Central memory CD8-positive, alpha-beta T cell (primary cell): ENCODE results near the gene GTF2IRD1.
"Not testable (repeated sequence)": the region's sequence is repeated elsewhere in the genome, so short reads cannot be mapped to it uniquely, and the experiment has no call there.

Source experiments
- ATAC-seq: fragments of 150-1000 bp; cut with Tn5 transposase; replicated peaks from 2 replicates; pipeline ENCODE4 v1.10.0; 2022; ENCODE audit warnings: mild to moderate bottlenecking, moderate FRiP score, moderate number of reproducible peaks; ENCODE audit not compliant: poor library complexity, severe bottlenecking; ENCODE audit errors: extremely low read depth
- DNase-seq, 2 donors: peaks; one replicate each; pipeline ENCODE4 v3.0.0; 2021; ENCODE audit warnings: low spot score in 2 of 2
- H3K27ac Mint-ChIP-seq: one replicate; pipeline ENCODE4 v1.8.0; 2022; ENCODE audit warnings: low read depth, mild to moderate bottlenecking, moderate library complexity, mixed read lengths
- H3K27me3 Mint-ChIP-seq: one replicate; pipeline ENCODE4 v1.8.0; 2022; ENCODE audit warnings: mixed read lengths
- H3K36me3 Mint-ChIP-seq: one replicate; pipeline ENCODE4 v1.8.0; 2022; ENCODE audit warnings: mild to moderate bottlenecking, moderate library complexity, mixed read lengths; ENCODE audit not compliant: insufficient read depth
- H3K4me1 Mint-ChIP-seq: one replicate; pipeline ENCODE4 v1.8.0; 2022; ENCODE audit warnings: mixed read lengths
- H3K4me3 Mint-ChIP-seq: one replicate; pipeline ENCODE4 v1.8.0; 2022; ENCODE audit warnings: mild to moderate bottlenecking, moderate library complexity, mixed read lengths
- H3K9me3 Mint-ChIP-seq: one replicate; pipeline ENCODE4 v1.8.0; 2022; ENCODE audit warnings: mixed read lengths

Gene GTF2IRD1

DNA sequence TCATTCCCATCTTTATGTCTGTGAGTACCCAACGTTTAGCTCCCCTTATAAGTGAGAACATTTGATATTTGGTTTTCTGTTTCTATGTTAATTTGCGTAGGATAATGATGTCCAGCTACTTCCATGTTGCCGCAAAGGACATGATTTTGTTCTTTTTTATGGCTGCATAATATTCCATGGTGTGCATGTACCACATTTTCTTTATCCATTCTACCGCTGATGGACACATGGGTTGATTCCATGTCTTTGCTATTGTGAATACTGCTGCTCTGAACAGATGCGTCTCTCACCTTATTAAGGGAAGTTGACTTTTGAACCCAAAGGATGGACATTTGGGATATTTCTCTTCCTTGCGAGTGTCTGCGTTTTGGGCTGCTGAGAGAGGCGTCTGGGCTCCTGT is 50.2 kb downstream of the GTF2IRD1 start:
- Mint-ChIP-seq H3K27ac (no peak overlapping the region), H3K4me1 (no peaks in the 10 kb centered on the region), H3K27me3 (no peaks in the 10 kb centered on the region), H3K4me3 (no peak overlapping the region), H3K36me3 (no peaks in the 10 kb centered on the region), H3K9me3 (no peaks in the 10 kb centered on the region)
- DNase-seq: no peak
- ATAC-seq: no peak

- H3K9me3 Mint-ChIP-seq: no peaks in the 10 kb centered on the region
- no peak overlapping the region for H3K4me3 Mint-ChIP-seq
- H3K27me3 Mint-ChIP-seq: no peaks in the 10 kb centered on the region
- H3K27ac Mint-ChIP-seq: no peak overlapping the region
- ATAC-seq (no peak), DNase-seq (no peak)
- H3K4me1 Mint-ChIP-seq: no peaks in the 10 kb centered on the region
- no peaks in the 10 kb centered on the region for H3K36me3 Mint-ChIP-seq
These were observed 52.0 kb downstream of the GTF2IRD1 start for GRCh38 chr7:74505471-74506324.

DNA sequence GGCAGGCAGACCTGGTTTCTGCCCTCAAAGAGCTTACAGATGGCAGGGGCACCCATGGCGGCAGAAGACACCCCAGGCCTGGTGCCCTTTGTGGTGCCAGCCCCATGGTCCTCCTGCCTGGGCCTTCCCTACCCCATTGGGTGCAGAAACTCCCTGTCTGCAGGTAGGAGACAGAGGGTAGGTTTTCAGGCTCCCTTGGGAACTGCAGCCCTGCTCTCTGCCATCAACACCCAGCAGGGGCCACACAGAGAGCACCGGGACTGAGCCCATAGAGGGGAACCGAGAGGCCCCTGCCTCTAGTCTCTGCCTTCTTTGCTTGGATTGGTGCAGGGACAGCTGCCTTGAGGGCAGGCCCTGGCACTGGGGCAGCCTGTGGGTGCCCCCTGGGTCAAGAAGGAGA is 52.6 kb downstream of the GTF2IRD1 start:
- no peaks in the 10 kb centered on the region for H3K9me3 Mint-ChIP-seq
- DNase-seq (no peak), ATAC-seq (no peak)
- no peak overlapping the region for H3K27ac Mint-ChIP-seq
- H3K36me3 Mint-ChIP-seq: no peaks in the 10 kb centered on the region
- H3K4me1 Mint-ChIP-seq: no peaks in the 10 kb centered on the region
- no peaks in the 10 kb centered on the region for H3K27me3 Mint-ChIP-seq
- H3K4me3 Mint-ChIP-seq: no peak overlapping the region

GRCh38 chr7:74507538-74508319 is 54.0 kb downstream of the GTF2IRD1 start:
- Mint-ChIP-seq H3K9me3 (no peaks in the 10 kb centered on the region), H3K27me3 (no peaks in the 10 kb centered on the region), H3K36me3 (no peaks in the 10 kb centered on the region), H3K4me3 (no peak overlapping the region), H3K4me1 (no peaks in the 10 kb centered on the region), H3K27ac (no peak overlapping the region)
- no peak for ATAC-seq
- no peak for DNase-seq

DNA sequence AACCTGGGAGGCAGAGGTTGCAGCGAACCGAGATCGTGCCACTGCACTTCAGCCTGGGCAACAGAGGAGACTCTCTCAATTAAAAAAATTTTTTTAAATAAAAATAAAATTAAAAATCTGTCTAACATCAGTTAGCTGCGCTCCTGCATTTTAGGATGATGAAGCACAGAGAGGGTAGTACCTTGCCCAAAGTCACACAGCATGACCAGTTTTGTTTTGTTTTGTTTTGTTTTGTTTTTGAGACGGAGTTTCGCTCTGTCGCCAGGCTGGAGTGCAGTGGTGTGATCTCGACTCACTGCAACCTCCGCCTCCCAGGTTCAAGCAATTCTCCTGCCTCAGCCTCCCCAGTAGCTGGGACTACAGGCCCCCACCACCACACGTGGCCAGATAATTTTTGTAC is 55.7 kb downstream of the GTF2IRD1 start:
- not testable (repeated sequence) for DNase-seq, H3K36me3 Mint-ChIP-seq, H3K4me3 Mint-ChIP-seq, H3K27ac Mint-ChIP-seq, H3K9me3 Mint-ChIP-seq, H3K4me1 Mint-ChIP-seq, H3K27me3 Mint-ChIP-seq, ATAC-seq

DNA sequence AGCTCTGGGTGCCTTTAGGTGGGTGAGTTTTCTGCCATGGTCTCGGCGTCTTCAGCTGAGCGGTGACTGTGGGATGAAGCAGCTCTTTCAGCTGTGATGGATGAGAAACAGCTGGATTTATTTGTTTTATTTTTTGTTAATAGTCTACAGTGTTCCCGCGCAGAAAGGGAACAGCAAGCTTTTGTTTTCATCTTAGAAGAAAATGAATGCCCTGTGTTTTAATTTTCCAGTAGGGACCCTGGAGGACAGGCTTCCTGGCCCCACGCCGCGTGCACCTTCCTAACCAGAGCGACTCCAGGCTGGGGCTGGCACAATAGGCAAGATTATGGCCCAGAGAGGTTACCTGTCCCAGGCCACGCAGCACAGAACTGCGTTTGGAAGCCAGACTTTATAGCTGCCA is 57.6 kb downstream of the GTF2IRD1 start:
- no peaks in the 10 kb centered on the region for H3K36me3 Mint-ChIP-seq
- no peak overlapping the region for H3K27ac Mint-ChIP-seq
- DNase-seq (no peak), ATAC-seq (no peak)
- no peaks in the 10 kb centered on the region for H3K27me3 Mint-ChIP-seq
- no peaks in the 10 kb centered on the region for H3K4me1 Mint-ChIP-seq
- no peak overlapping the region for H3K4me3 Mint-ChIP-seq
- H3K9me3 Mint-ChIP-seq: no peaks in the 10 kb centered on the region

DNA sequence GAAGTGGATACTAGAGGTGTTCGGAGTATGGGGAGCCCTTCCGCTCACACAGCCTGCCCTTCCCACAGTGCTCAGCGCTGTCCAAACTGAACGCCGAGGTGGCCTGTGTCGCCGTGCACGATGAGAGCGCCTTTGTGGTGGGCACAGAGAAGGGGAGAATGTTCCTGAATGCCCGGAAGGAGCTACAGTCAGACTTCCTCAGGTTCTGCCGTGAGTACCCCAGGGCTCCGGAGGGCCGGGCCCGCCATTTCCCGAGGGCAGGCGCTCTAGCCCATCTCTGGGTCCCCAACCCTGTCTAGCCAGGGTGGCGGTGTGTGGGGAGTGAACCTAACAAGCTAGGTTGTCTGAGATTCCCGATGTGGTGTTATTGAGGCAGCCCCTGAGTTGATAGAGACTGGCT is 59.1 kb downstream of the GTF2IRD1 start:
- no peak for DNase-seq
- no peaks in the 10 kb centered on the region for H3K36me3 Mint-ChIP-seq
- H3K4me1 Mint-ChIP-seq: no peaks in the 10 kb centered on the region
- no peak for ATAC-seq
- H3K27ac Mint-ChIP-seq: no peak overlapping the region
- no peak overlapping the region for H3K4me3 Mint-ChIP-seq
- no peaks in the 10 kb centered on the region for H3K9me3 Mint-ChIP-seq
- H3K27me3 Mint-ChIP-seq: no peaks in the 10 kb centered on the region

- Mint-ChIP-seq H3K27me3 (no peaks in the 10 kb centered on the region), H3K4me3 (no peak overlapping the region), H3K9me3 (no peaks in the 10 kb centered on the region), H3K27ac (no peak overlapping the region), H3K36me3 (no peaks in the 10 kb centered on the region), H3K4me1 (no peaks in the 10 kb centered on the region)
- DNase-seq: no peak
- no peak for ATAC-seq
These were observed 60.5 kb downstream of the GTF2IRD1 start for GRCh38 chr7:74514131-74514591.

- no peak overlapping the region for H3K4me3 Mint-ChIP-seq
- no peak for ATAC-seq
- H3K9me3 Mint-ChIP-seq: no peaks in the 10 kb centered on the region
- no peaks in the 10 kb centered on the region for H3K4me1 Mint-ChIP-seq
- no peaks in the 10 kb centered on the region for H3K36me3 Mint-ChIP-seq
- H3K27ac Mint-ChIP-seq: no peak overlapping the region
- DNase-seq: no peak
- H3K27me3 Mint-ChIP-seq: no peaks in the 10 kb centered on the region
These were observed 61.6 kb downstream of the GTF2IRD1 start for GRCh38 chr7:74515276-74515675.

DNA sequence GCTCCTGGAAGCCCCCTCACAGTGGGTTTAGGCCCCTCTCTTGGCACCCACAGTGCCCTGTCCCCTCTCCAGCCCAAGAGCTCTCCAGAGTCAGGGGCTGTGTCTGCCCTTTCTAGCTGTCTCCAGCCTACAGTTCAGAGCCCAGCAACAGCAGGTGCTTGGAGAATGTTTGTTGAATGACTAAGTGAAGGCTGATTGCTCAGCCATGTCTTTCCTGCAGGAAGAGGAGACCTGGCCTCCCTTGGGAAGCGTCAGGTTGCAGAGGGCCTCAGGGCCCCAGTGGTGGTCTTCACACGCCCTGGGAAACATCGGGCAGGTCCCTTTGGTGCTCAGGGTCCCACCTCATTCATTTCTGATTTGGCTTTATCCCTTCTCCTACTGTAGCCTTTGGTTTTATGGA is 62.5 kb downstream of the GTF2IRD1 start:
- no peaks in the 10 kb centered on the region for H3K36me3 Mint-ChIP-seq
- no peaks in the 10 kb centered on the region for H3K9me3 Mint-ChIP-seq
- H3K27ac Mint-ChIP-seq: no peak overlapping the region
- H3K4me3 Mint-ChIP-seq: no peak overlapping the region
- H3K27me3 Mint-ChIP-seq: no peaks in the 10 kb centered on the region
- no peaks in the 10 kb centered on the region for H3K4me1 Mint-ChIP-seq
- no peak for DNase-seq
- no peak for ATAC-seq

- no peaks in the 10 kb centered on the region for H3K27me3 Mint-ChIP-seq
- no peak overlapping the region for H3K27ac Mint-ChIP-seq
- DNase-seq: no peak
- H3K4me3 Mint-ChIP-seq: no peak overlapping the region
- H3K36me3 Mint-ChIP-seq: no peaks in the 10 kb centered on the region
- no peaks in the 10 kb centered on the region for H3K4me1 Mint-ChIP-seq
- H3K9me3 Mint-ChIP-seq: no peaks in the 10 kb centered on the region
- no peak for ATAC-seq
These were observed 64.3 kb downstream of the GTF2IRD1 start for GRCh38 chr7:74518041-74518440.

DNA sequence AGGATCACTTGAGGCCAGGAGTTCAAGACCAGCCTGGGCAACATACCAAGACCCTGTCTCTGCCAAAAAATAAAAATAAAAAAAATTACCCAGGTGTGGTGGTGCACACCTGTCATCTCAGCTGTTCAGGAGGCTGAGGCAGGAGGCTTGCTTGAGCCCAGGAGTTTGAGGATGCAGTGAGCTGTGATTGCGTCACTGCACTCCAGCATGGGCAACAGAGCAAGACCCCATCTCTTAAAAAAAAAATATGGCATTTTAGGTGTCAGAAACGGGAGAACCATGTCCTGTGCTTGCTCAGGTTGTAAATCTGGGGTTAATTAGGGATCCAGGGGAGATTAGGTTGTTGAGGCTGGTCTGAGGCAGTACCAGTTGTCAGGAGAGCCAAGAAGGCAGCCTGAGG is 64.9 kb downstream of the GTF2IRD1 start:
- Mint-ChIP-seq H3K36me3 (no peaks in the 10 kb centered on the region), H3K4me1 (no peaks in the 10 kb centered on the region), H3K9me3 (no peaks in the 10 kb centered on the region), H3K27me3 (no peaks in the 10 kb centered on the region), H3K27ac (no peak overlapping the region), H3K4me3 (no peak overlapping the region)
- no peak for DNase-seq
- no peak for ATAC-seq

DNA sequence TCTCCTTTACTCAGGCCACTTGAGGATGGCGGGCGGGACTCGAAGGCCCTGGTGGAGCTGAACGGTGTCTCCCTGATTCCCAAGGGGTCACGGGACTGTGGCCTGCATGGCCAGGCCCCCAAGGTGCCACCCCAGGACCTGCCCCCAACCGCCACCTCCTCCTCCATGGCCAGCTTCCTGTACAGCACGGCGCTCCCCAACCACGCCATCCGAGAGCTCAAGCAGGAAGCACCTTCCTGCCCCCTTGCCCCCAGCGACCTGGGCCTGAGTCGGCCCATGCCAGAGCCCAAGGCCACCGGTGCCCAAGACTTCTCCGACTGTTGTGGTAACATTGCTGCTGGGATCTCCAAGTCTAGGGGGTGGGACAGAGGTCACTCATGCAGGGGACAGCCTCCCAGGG is 65.7 kb downstream of the GTF2IRD1 start:
- ATAC-seq (no peak), DNase-seq (no peak)
- H3K4me3 Mint-ChIP-seq: no peak overlapping the region
- no peaks in the 10 kb centered on the region for H3K9me3 Mint-ChIP-seq
- no peaks in the 10 kb centered on the region for H3K36me3 Mint-ChIP-seq
- no peak overlapping the region for H3K27ac Mint-ChIP-seq
- H3K27me3 Mint-ChIP-seq: no peaks in the 10 kb centered on the region
- H3K4me1 Mint-ChIP-seq: no peaks in the 10 kb centered on the region
